Testis (tissue), 3 donors: Measurements from ENCODE around the gene THSD4. TPM values are rescaled to one million over a fixed set of nuclear protein-coding genes. Genes with fewer than 3 reads are reported as not detected.

ENCODE experiments used
- DNase-seq: peaks from one replicate; pipeline ENCODE4 v3.0.0-alpha.2; 2019
- H3K27ac ChIP-seq, 2 donors: fragments of 200-600 bp; sonication (generic); one replicate each; pipeline ENCODE4 v1.5.1; 2019
- H3K27me3 ChIP-seq: fragments of 200-600 bp; sonication (generic); one replicate; pipeline ENCODE4 v1.5.1; 2019
- H3K36me3 ChIP-seq: fragments of 200-600 bp; sonication (generic); one replicate; pipeline ENCODE4 v1.5.1; 2017; ENCODE audit warnings: low read depth; ENCODE audit errors: missing control alignments
- H3K4me1 ChIP-seq: fragments of 200-600 bp; sonication (generic); one replicate; pipeline ENCODE4 v1.5.1; 2019
- H3K4me3 ChIP-seq, 2 donors: fragments of 200-600 bp; sonication (generic); one replicate each; pipeline ENCODE4 v1.5.1; 2017 to 2019
- H3K9me3 ChIP-seq: fragments of 200-600 bp; sonication (generic); one replicate; pipeline ENCODE4 v1.5.1; 2017
- POLR2A ChIP-seq: fragments of 450-650 bp; IDR thresholded peaks from one replicate; pipeline ENCODE4 v1.6.1; 2017; ENCODE audit warnings: antibody characterized with exemption, mild to moderate bottlenecking, moderate library complexity
- WGBS, 2 donors: methylation state at CpG; one replicate each; pipeline ENCODE4 v1.1.5; 2018; 5-methylcytosine and 5-hydroxymethylcytosine counted together
- intact Hi-C: fragments of 100-400 bp; cut with DNase I; formaldehyde crosslinking; loops from one replicate; pipeline ENCODE4 v1.15.1; 2023; ENCODE audit warnings: low total_unique reads
- polyA plus RNA-seq: library from polyadenylated mRNA; stranded (reverse); fragments of 350-450 nt; fragmentation: Illumina TruSeq; extraction: RNeasy Lipid Tissue Mini Kit (QIAGEN cat#74804); gene quantifications from one replicate; pipeline ENCODE4 v1.2.3, GENCODE V29; 2014; ENCODE audit warnings: low read depth, low replicate concordance; ENCODE audit not compliant: insufficient read depth
- total RNA-seq, 2 donors: library from RNA; depleted of rRNA; stranded (reverse); fragments of >200 nt; gene quantifications; one replicate each; pipeline ENCODE4 v1.2.3, GENCODE V29; 2016
- TF ChIP-seq, protein P1 (sequence below), 3 experiments: fragments of 450-650 bp in 2 of 3; fragments of 200-600 bp in 1 of 3; sonication (generic) in 1 of 3; IDR thresholded peaks; one replicate each; pipeline ENCODE4 v1.5.1; 2016 to 2019; ENCODE audit warnings: antibody characterized with exemption in 3 of 3, mild to moderate bottlenecking in 2 of 3, moderate library complexity in 1 of 3

THSD4 gene
- total and polyA plus RNA-seq, 3 donors from 2014 or later: 14.3 to 21.5 (median 18.2) TPM

DNA sequence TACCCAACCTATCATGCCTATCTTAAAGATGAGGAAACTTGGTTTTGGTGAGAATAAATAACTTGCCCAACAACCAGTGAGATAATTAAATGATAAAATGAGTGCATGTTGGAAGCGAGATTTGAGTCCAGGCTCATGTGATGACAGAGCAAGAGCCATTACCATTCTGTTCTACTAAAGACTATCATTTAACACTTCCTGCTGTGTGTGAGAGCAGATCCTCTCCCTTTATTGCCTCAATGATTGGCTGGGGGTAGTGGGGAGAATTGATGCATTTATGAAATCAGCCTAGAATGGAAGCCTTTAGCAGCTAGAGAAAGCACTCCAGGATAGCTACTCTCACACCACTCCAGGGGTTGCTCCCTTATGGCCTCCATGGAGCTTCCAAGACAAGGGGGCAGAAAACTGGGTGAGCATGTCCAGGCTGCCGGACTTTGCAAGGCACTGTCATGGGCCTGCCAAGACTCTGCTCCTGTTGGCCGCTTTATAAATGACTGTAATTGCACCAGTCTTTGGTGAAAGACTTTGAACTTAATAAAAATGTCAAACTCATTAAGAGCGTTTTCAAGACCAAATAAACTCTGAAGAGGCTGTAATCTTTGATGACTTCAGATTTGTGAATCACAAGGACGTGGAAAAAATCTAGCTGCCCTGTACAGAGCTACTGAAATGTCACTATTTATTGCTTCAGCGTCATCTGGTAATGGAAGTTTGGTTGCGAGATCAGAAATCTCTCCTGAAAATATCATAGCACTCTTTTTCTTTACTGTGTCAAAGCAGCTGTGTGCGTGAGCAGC lies 486.0 kb downstream of the THSD4 start:
- 87 to 93% methylated on average over 8 of the region's 8 CpGs for WGBS, 2 donors
- Histone ChIP-seq H3K27ac (no peak overlapping the region), H3K4me1 (peaks cover 10% of the 10 kb centered on the region), H3K9me3 (no peaks in the 10 kb centered on the region), H3K36me3 (no peaks in the 10 kb centered on the region), H3K4me3 (no peak overlapping the region), H3K27me3 (no peaks in the 10 kb centered on the region)
- intact Hi-C loops: no loop called here
- TF ChIP-seq POLR2A: no peak
- TF ChIP-seq, protein P1, sequence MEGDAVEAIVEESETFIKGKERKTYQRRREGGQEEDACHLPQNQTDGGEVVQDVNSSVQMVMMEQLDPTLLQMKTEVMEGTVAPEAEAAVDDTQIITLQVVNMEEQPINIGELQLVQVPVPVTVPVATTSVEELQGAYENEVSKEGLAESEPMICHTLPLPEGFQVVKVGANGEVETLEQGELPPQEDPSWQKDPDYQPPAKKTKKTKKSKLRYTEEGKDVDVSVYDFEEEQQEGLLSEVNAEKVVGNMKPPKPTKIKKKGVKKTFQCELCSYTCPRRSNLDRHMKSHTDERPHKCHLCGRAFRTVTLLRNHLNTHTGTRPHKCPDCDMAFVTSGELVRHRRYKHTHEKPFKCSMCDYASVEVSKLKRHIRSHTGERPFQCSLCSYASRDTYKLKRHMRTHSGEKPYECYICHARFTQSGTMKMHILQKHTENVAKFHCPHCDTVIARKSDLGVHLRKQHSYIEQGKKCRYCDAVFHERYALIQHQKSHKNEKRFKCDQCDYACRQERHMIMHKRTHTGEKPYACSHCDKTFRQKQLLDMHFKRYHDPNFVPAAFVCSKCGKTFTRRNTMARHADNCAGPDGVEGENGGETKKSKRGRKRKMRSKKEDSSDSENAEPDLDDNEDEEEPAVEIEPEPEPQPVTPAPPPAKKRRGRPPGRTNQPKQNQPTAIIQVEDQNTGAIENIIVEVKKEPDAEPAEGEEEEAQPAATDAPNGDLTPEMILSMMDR (IDR thresholded peaks at IDR 0.05): no peak
- DNase-seq: no peak

DNA sequence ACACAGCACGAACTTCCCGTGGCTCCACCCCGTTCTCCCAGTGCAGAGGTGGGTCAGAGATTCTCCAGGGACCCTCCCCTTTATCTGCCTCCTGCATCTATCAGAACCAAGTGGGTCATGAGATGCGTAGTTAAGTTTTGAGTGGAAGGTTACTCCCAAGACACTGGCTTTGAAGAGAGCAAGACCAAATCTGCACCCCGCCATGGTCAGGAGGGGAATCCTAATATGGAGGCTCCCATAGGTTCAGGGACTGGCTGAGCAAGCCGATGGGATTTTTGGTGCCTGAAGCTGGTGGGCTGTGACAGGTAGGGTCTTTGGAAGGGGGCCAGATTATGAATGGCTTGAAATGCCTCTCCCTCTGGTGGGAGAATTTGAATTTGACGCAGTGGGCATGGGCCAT lies 488.1 kb downstream of the THSD4 start:
- TF ChIP-seq, protein P1 (IDR thresholded peaks at IDR 0.05): no peak
- no peak for TF ChIP-seq POLR2A
- 49 to 68% methylated on average over 7 of the region's 7 CpGs for WGBS, 2 donors
- Histone ChIP-seq H3K27ac (no peak overlapping the region), H3K36me3 (no peaks in the 10 kb centered on the region), H3K9me3 (no peaks in the 10 kb centered on the region), H3K4me1 (no peaks in the 10 kb centered on the region), H3K27me3 (no peaks in the 10 kb centered on the region), H3K4me3 (no peak overlapping the region)
- intact Hi-C loops: no loop called here
- DNase-seq: no peak

DNA sequence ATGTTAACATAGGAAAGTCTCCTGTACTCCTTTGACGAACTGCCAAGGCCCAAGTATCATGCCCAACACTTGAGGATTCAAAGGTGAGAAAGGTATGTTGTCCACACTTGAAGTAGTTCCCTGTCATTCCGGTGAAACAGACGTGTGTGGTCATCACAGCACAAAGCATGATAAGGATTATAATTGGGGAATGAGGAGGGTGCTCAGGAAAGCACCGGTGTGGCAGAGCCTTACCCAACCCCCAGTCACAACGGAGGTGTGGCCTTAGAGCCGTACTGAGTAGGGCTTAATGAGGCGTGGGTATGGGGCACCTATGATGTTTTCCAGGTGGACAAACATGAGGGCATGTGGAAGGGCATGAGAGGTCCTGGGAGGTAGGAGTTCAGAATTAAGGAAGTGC lies 492.1 kb downstream of the THSD4 start:
- intact Hi-C loops: no loop called here
- Histone ChIP-seq H3K4me3 (no peak overlapping the region), H3K9me3 (no peaks in the 10 kb centered on the region), H3K27me3 (no peaks in the 10 kb centered on the region), H3K36me3 (no peaks in the 10 kb centered on the region), H3K4me1 (no peaks in the 10 kb centered on the region), H3K27ac (no peak overlapping the region)
- WGBS, 2 donors: 91 to 96% methylated on average over 7 of the region's 7 CpGs
- no peak for DNase-seq
- TF ChIP-seq POLR2A: no peak
- TF ChIP-seq, protein P1 (IDR thresholded peaks at IDR 0.05): no peak

DNA sequence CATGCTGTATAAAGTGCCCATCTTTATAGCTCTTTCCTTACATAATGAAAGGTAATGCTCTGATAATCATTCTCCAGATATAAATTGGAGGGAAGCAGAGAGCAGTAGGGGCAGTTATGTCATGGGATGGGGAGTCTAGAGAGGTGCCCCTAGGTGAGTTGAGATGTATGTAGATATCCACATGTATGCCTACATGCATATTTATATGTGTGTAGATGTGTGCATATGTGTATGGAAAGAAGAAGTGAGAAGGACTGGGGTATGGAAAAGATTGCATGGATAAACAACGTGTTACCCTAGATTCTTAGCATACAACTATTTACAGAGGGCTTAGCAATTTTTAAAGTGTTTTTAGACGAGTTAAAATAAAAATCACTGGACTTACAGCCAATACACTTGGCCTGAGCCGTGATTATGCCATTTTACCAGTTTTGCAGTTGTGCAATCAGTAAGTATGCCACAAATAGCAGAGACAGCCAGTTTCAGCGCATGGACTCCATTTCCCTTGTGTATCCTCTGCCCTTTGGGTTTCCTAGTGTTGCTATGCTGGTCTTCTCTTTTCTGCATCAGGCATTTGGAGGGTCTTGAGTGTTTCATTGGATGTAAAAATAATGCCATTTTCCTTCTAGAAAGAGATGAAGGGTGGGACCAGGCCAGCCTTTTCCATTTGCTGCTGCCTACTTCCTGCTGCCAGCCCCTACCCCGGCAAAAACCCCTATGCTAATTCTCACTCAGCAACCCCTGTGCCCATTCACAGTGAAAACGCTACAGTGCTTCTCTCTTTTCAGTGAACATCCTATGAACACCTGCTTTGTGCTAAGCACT lies 495.7 kb downstream of the THSD4 start:
- TF ChIP-seq, protein P1 (IDR thresholded peaks at IDR 0.05): no peak
- no peak for TF ChIP-seq POLR2A
- no peak for DNase-seq
- H3K4me3 ChIP-seq: no peak overlapping the region
- H3K36me3 ChIP-seq: no peaks in the 10 kb centered on the region
- H3K9me3 ChIP-seq: no peaks in the 10 kb centered on the region
- no peaks in the 10 kb centered on the region for H3K27me3 ChIP-seq
- H3K27ac ChIP-seq: no peak overlapping the region
- intact Hi-C loops: no loop called here
- no peaks in the 10 kb centered on the region for H3K4me1 ChIP-seq
- WGBS, 2 donors: 84 to 88% methylated on average over 6 of the region's 6 CpGs
